Parathyroid adenoma (tissue), 2 donors: ENCODE results near the gene NSDHL.

ENCODE experiments used
- H2AFZ ChIP-seq: fragments of 300-600 bp; sonication (generic); one replicate; pipeline ENCODE4 v1.7.0; 2017; ENCODE audit warnings: antibody characterized with exemption, mild to moderate bottlenecking
- H3K27ac ChIP-seq: fragments of 300-600 bp; sonication (generic); one replicate; pipeline ENCODE4 v1.7.0; 2017
- H3K27me3 ChIP-seq: fragments of 300-600 bp; sonication (generic); one replicate; pipeline ENCODE4 v1.7.0; 2017; ENCODE audit warnings: low read length; ENCODE audit not compliant: control insufficient read depth, insufficient read depth
- H3K36me3 ChIP-seq: fragments of 300-600 bp; sonication (generic); one replicate; pipeline ENCODE4 v1.7.0; 2017; ENCODE audit warnings: low read length; ENCODE audit not compliant: control insufficient read depth, insufficient read depth
- H3K4me1 ChIP-seq: fragments of 300-600 bp; sonication (generic); one replicate; pipeline ENCODE4 v1.7.0; 2017; ENCODE audit warnings: control low read depth
- H3K4me2 ChIP-seq: fragments of 300-600 bp; sonication (generic); one replicate; pipeline ENCODE4 v1.7.0; 2017; ENCODE audit warnings: low read length
- H3K4me3 ChIP-seq: fragments of 300-600 bp; sonication (generic); one replicate; pipeline ENCODE4 v1.7.0; 2017; ENCODE audit warnings: low read depth, low read length
- H3K79me2 ChIP-seq: fragments of 300-600 bp; sonication (generic); one replicate; pipeline ENCODE4 v1.7.0; 2017; ENCODE audit warnings: control low read depth
- H3K9ac ChIP-seq: fragments of 300-600 bp; sonication (generic); one replicate; pipeline ENCODE4 v1.7.0; 2017; ENCODE audit warnings: mild to moderate bottlenecking
- H3K9me3 ChIP-seq: fragments of 300-600 bp; sonication (generic); one replicate; pipeline ENCODE4 v1.7.0; 2017; ENCODE audit warnings: low read length; ENCODE audit not compliant: control insufficient read depth
- TF ChIP-seq, protein P1 (sequence below): fragments of 300-600 bp; sonication (generic); IDR thresholded peaks from one replicate; pipeline ENCODE4 v1.7.0; 2017; ENCODE audit warnings: antibody characterized with exemption, mild to moderate bottlenecking
- donor health status: primary hyperparathyroidism.

NSDHL gene

DNA sequence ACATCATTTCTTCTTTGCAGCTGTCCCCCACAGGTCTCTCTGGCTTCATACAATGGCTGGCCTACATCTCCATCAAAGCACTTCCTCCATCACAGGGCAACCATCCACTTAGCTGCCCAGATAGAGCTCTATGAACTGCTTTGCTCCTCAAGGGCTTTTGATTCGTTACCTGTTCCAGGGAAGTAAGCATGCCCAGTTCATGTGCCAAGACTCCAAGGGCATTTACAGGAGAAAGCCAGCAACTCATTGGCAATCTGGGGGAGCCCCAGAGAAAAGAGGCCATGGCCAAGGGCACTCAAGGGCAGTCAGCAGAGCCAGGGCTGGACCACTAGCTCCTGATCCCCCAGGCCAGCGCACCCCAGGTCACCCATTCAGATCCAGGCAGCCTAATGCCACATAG is 42.5 kb downstream of the NSDHL start:
- H3K4me3 ChIP-seq, result no peak overlapping the region
- H3K4me1 ChIP-seq, result no peaks in the 10 kb centered on the region
- H3K9me3 ChIP-seq, result no peaks in the 10 kb centered on the region
- TF ChIP-seq, protein P1, sequence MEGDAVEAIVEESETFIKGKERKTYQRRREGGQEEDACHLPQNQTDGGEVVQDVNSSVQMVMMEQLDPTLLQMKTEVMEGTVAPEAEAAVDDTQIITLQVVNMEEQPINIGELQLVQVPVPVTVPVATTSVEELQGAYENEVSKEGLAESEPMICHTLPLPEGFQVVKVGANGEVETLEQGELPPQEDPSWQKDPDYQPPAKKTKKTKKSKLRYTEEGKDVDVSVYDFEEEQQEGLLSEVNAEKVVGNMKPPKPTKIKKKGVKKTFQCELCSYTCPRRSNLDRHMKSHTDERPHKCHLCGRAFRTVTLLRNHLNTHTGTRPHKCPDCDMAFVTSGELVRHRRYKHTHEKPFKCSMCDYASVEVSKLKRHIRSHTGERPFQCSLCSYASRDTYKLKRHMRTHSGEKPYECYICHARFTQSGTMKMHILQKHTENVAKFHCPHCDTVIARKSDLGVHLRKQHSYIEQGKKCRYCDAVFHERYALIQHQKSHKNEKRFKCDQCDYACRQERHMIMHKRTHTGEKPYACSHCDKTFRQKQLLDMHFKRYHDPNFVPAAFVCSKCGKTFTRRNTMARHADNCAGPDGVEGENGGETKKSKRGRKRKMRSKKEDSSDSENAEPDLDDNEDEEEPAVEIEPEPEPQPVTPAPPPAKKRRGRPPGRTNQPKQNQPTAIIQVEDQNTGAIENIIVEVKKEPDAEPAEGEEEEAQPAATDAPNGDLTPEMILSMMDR, result no peak
- no peak overlapping the region for H3K4me2 ChIP-seq
- no peak overlapping the region for H3K27ac ChIP-seq
- H2AFZ ChIP-seq, result no peak overlapping the region
- no peaks in the 10 kb centered on the region for H3K36me3 ChIP-seq
- H3K27me3 ChIP-seq, result no peaks in the 10 kb centered on the region
- no peaks in the 10 kb centered on the region for H3K79me2 ChIP-seq
- no peak overlapping the region for H3K9ac ChIP-seq

DNA sequence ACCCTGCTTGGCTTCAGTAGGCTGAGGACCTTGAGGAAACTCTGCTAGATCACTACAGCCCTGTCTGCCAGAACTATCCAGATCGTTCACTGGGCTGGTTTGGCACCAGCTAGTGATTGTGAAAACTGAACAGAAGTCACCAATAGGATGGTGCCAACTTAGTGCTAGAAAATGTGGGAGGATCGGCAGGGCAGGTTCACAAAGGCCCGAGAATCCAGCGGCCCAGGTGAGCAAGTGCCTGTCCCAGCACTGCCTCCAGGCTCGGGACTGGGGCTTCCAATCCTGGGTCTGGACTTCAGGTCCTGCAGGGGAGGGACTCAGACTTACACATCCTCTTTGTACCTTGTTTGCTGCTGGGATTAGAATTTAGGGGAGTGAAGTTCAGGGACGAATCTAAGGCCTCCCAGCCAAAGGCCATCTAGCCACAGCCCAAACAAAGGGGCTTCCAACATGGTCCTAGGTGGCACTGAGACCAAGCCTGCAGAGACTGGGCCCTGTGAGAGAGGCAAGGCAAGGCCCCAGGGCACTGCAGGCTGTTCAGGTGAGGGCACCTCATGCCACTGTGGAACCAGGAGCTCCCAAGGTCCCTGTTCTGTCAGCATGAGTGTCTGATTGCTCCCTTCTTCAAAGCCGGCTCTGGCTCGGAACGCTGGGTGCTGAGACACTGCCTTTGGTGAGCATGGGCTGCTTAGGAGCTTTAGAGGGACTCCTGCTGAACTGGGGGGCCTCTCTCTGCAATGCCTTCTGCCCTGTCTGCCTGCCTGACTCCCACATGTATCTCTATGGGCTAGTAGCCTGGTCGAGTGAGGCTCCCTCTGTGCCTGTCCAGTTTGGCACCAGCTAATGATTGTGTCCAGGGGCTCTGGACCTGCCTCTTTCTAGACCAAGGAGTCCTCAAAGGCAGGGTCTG is 46.3 kb downstream of the NSDHL start:
- Histone ChIP-seq H3K36me3 (no peaks in the 10 kb centered on the region), H3K9ac (no peak overlapping the region), H2AFZ (no peak overlapping the region), H3K27ac (no peak overlapping the region), H3K4me1 (no peaks in the 10 kb centered on the region), H3K4me2 (no peak overlapping the region), H3K4me3 (no peak overlapping the region), H3K9me3 (no peaks in the 10 kb centered on the region), H3K79me2 (no peaks in the 10 kb centered on the region), H3K27me3 (no peaks in the 10 kb centered on the region)
- TF ChIP-seq, protein P1, result no peak

DNA sequence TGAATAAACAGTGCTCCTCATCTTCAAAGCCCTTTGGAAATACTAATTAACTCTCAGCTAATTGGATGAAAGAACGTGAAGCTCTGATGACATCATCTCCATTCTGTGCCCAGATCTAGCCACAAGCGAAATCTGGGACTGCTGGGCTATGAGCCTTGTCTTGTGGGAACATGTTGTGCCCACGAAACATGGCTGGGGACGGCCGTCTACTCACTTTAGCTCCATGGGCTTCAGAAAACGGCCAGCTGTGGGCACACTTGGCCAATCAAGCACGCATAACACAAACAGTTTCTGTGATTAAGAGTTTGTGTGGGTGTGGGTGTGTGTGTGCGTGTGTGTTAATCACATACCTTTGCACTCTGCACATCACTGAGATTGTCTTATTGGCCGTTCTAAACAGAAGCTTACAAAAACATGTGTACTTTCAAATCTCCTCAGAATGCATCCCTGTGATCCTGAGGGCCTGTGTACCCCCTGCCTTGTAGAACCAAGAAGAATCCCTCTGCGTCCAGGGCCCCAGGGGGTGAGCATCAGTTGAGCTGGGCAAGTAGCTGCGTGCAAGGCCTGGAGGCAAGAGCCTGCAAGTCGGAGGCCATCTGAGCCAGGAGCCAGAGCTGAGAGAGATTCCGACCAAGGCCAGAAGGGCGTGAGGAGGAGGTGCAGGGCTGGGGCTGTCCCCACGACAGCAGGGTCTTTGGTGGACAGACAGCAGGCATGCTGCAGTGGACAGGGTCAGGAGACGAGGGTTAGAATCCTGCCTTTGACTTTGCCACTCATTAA is 48.3 kb downstream of the NSDHL start:
- Histone ChIP-seq H3K27ac (no peak overlapping the region), H3K4me2 (no peak overlapping the region), H3K36me3 (no peaks in the 10 kb centered on the region), H3K9ac (no peak overlapping the region), H2AFZ (no peak overlapping the region), H3K4me1 (no peaks in the 10 kb centered on the region), H3K79me2 (no peaks in the 10 kb centered on the region), H3K4me3 (no peak overlapping the region), H3K27me3 (no peaks in the 10 kb centered on the region), H3K9me3 (no peaks in the 10 kb centered on the region)
- TF ChIP-seq, protein P1, result no peak

DNA sequence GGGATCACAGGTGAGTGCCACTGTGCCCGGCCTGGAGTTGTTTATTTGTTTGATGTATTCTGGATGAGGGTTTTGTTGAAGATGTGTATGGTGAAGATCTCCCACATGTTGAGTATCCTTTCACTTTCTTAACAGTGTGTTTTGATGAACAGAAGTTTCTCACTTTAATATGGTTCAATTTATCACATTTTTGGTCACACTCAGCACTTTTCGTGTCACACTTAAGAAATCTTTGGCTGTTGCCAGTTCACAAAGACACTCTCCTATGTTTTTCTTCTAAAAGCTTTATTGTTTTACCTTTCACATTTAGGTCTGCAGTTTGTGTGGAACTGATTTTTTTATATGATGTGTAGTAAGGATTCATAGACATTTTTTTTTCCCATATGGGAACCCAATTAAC is 50.4 kb downstream of the NSDHL start:
- Histone ChIP-seq H3K79me2 (no peaks in the 10 kb centered on the region), H3K9me3 (no peaks in the 10 kb centered on the region), H3K27ac (no peak overlapping the region), H2AFZ (no peak overlapping the region), H3K4me1 (no peaks in the 10 kb centered on the region), H3K4me3 (no peak overlapping the region), H3K9ac (no peak overlapping the region), H3K36me3 (no peaks in the 10 kb centered on the region), H3K4me2 (no peak overlapping the region), H3K27me3 (no peaks in the 10 kb centered on the region)
- TF ChIP-seq, protein P1, result no peak
